ENCODE results near the gene CSNK1E.
A peak's percentile ranks its signal among the peaks of the same experiment; 100 is the strongest.

- TF ChIP-seq POLR2AphosphoS5 (IDR thresholded peaks at IDR 0.05; ENCODE audit: low read depth, low read length) (no peak), SIN3A (IDR thresholded peaks at IDR 0.05; ENCODE audit: borderline replicate concordance, insufficient read depth, low read length) (0 out of 2 replicates have a peak, but pooled peaks have one; percentile 70)
Observed at GRCh38 chr22:38240734-38241252, 76.4 kb downstream of the CSNK1E start.

All from PFSK-1 (cell line).